ENCODE measurements around the gene RASAL2. TPM values are rescaled to one million over a fixed set of nuclear protein-coding genes. Genes with fewer than 3 reads are reported as not detected.

Gene RASAL2
- total and polyA plus RNA-seq, 2 of the 4 experiments (the other 2 are of a cell fraction), result 13.1 to 20.6 TPM

DNA sequence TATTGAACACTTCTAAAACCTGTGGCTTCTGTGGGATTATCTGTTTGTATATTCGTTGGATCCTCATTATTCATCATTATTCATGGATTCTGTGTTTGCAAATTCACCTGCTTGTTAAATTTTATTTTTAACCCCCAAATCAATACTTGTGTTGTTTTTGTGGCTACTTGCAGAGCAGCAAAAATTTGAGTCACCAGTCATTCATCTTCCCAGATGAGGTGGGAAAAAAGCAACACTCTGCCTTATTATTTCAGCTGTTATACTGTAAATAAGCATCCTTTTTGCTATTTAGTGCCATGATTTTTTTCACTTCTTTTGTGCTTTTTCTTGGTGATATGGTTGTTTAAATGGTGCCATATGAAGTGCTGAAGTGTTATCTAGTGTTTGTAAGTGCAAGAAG lies 56.7 kb downstream of the RASAL2 start:
- Histone ChIP-seq H4K91ac (ENCODE audit: insufficient read depth, low read depth, low read length) (no peak overlapping the region), H3K4ac (ENCODE audit: low read depth, low read length) (no peak overlapping the region), H3K4me2 (ENCODE audit: low read depth, low read length) (no peak overlapping the region), H2BK5ac (ENCODE audit: low read depth, low read length, poor library complexity, severe bottlenecking) (no peak overlapping the region), H2BK20ac (ENCODE audit: low read depth, low read length) (no peak overlapping the region), H3K27me3 (ENCODE audit: control insufficient read depth, insufficient read depth, low read length) (no peaks in the 10 kb centered on the region), H3K23ac (ENCODE audit: low read depth, low read length) (no peak overlapping the region), H4K5ac (ENCODE audit: low read depth, low read length) (no peak overlapping the region), H3K27ac (ENCODE audit: insufficient read depth, low read length) (no peak overlapping the region), H3K79me1 (ENCODE audit: low read depth in 1 of 2, low read length in 2 of 2) (peaks cover 19 to 35% of the 10 kb centered on the region in 2 experiments), H2BK120ac (ENCODE audit: low read depth, low read length) (no peak overlapping the region), H3K14ac (replicated peaks; ENCODE audit: low read depth, low read length) (no peak overlapping the region), H3K9ac (ENCODE audit: low read depth, low read length) (no peak overlapping the region), H3K4me3 (ENCODE audit: insufficient read depth, low read depth, low read length) (no peak overlapping the region), H3K18ac (ENCODE audit: low read depth, low read length) (no peak overlapping the region), H2AK9ac (replicated peaks; ENCODE audit: low read depth, low read length, poor library complexity) (no peak overlapping the region), H2BK15ac (ENCODE audit: low read depth, low read length) (no peak overlapping the region), H3K4me1 (ENCODE audit: control insufficient read depth, insufficient read depth, low read length) (peaks cover 3% of the 10 kb centered on the region), H4K20me1 (ENCODE audit: insufficient read depth, low read length) (peaks cover 6% of the 10 kb centered on the region; the same call in 1 of the 2 replicates), H3K36me3 (ENCODE audit: control insufficient read depth, insufficient read depth, low read length) (no peaks in the 10 kb centered on the region), H2AFZ (replicated peaks; ENCODE audit: low read length, poor library complexity) (no peak overlapping the region), H3K9me1 (ENCODE audit: insufficient read depth, low read length) (no peaks in the 10 kb centered on the region), H2AK5ac (ENCODE audit: low read depth, low read length) (no peak overlapping the region), H4K8ac (ENCODE audit: low read depth in 2 of 2, low read length in 2 of 2) (no peak overlapping the region), H3K56ac (ENCODE audit: extremely low read depth, insufficient read depth, low read length) (no peak overlapping the region), H3K9me3 (ENCODE audit: control insufficient read depth, insufficient read depth, low read length) (no peaks in the 10 kb centered on the region)
- ChIA-PET POLR2A (ENCODE audit: unreplicated experiment) (no interaction called here), CTCF (no interaction called here)
- no CpG with 5 or more reads among the region's 1 CpG for WGBS, 2 experiments (ENCODE audit: extremely low coverage in 2 of 2, insufficient read length in 1 of 2)
- intact Hi-C loops (cut with micrococcal nuclease) (no loop called here), in situ Hi-C loops (cut with MboI; ENCODE audit: low sequenced_read_pairs) (no loop called here), dilution Hi-C loops (cut with HindIII; ENCODE audit: low sequenced_read_pairs, unreplicated experiment) (no loop called here)
- TF ChIP-seq FOS (IDR thresholded peaks at IDR 0.05; ENCODE audit: low read depth, low read length) (no peak), MAFK (IDR thresholded peaks at IDR 0.05; ENCODE audit: low read depth, low read length) (no peak), BHLHE40 (IDR thresholded peaks at IDR 0.05; ENCODE audit: low read depth, low read length) (no peak)
- BruUV-seq (replicated peaks), result no TSS peak
- no peak for ATAC-seq (ENCODE audit: low read depth)
- peak; percentile 29 for DNase-seq
